ENCODE data around the gene TBC1D10A. TPM values are rescaled to one million over a fixed set of nuclear protein-coding genes. Genes with fewer than 3 reads are reported as not detected.
A peak's percentile ranks its signal among the peaks of the same experiment; 100 is the strongest.

Gene TBC1D10A
- total and polyA plus RNA-seq, 8 donors = 4.0 to 19.4 (median 7.6) TPM

DNA sequence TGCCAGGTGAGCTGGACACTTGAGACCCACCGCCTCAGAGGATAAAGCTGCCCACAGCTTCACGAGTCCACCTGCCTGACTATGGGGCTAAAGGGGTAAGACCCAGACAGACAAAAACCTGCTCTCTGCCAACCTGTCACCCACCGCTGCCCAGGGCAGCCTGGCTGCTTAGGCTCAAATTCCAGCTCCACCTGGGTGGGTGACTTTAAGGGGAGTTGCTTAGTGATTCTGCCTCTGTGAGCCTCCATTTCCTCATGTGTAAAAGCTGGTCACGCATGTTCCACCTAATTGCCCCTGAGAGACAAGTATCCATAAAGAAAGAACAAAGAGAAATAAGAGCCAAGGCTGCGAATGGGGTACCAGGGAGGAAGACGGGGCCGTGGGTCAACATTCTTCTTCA lies 33.7 kb downstream of the TBC1D10A start:
- Histone ChIP-seq H3K27me3 (no peaks in the 10 kb centered on the region), H3K4me1 (peaks cover 10 to 22% (median 22%) of the 10 kb centered on the region in 3 donors), H3K9me3 (no peaks in the 10 kb centered on the region), H3K27ac (no peak overlapping the region), H3K36me3 (peaks cover 0 to 32% (median 3%) of the 10 kb centered on the region in 3 donors), H3K4me3 (no peak overlapping the region)
- 93 to 94% methylated on average over 7 of the region's 7 CpGs for WGBS, 2 donors
- TF ChIP-seq, protein P1, sequence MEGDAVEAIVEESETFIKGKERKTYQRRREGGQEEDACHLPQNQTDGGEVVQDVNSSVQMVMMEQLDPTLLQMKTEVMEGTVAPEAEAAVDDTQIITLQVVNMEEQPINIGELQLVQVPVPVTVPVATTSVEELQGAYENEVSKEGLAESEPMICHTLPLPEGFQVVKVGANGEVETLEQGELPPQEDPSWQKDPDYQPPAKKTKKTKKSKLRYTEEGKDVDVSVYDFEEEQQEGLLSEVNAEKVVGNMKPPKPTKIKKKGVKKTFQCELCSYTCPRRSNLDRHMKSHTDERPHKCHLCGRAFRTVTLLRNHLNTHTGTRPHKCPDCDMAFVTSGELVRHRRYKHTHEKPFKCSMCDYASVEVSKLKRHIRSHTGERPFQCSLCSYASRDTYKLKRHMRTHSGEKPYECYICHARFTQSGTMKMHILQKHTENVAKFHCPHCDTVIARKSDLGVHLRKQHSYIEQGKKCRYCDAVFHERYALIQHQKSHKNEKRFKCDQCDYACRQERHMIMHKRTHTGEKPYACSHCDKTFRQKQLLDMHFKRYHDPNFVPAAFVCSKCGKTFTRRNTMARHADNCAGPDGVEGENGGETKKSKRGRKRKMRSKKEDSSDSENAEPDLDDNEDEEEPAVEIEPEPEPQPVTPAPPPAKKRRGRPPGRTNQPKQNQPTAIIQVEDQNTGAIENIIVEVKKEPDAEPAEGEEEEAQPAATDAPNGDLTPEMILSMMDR (IDR thresholded peaks at IDR 0.05) = no peak
- no peak for ATAC-seq
- FAIRE-seq = no peak
- DNase-seq = no peak
- intact Hi-C loops (cut with DNase I) = no loop called here

DNA sequence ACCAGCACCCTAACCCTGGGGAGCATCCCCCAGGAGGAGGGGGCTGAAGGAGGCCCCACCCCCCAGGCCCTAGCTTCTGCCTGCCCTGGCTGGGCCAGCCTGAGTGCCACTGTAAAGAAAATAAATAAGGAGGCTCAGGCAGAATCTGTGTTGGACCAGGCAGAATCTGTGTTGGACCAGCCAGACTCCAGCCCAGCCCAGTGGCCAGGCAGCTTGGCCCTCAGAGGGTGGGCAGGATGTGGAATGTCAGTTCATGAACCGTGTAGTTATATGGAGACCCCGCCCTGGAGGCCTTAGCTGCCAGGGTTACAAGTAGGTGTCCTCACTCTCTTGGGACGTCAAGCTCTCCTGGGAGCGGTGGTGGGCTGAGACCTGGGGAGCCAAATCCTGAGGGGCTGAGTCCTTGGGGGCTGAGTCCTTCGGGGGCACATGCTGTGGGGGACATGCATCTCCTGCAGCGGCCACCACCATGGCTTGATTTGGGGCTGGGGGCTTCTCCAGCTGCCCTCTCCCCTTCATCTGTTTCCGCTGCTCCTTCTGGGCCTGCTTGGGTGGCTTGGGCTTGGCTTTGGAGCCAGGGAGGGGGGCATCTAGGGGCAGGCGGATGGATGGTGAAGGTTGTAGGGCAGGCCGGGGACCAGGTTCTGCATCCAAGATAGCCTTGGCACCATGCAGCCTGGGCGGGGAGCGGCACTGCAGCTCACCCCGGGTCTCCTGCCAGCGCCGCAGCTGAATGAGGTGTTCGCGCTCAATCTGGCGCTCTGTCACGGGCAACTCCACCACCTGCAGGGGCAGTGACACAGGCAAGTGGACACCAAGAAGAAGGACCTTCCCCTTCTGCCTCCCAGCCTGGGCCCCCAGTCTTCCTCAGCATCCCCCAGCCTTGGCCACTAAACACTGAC lies 34.4 kb downstream of the TBC1D10A start:
- Histone ChIP-seq H3K27ac (peak overlapping the region in 3 of 4 donors; percentile 46 to 80 (median 77)), H3K27me3 (no peaks in the 10 kb centered on the region), H3K9me3 (no peaks in the 10 kb centered on the region), H3K4me1 (peaks cover 10 to 23% (median 22%) of the 10 kb centered on the region in 3 donors), H3K36me3 (peaks cover 0 to 32% (median 3%) of the 10 kb centered on the region in 3 donors), H3K4me3 (no peak overlapping the region)
- ATAC-seq (no peak), DNase-seq (peak in 1 of 6 donors; percentile 31), FAIRE-seq (no peak)
- TF ChIP-seq, protein P1 (IDR thresholded peaks at IDR 0.05) = no peak
- WGBS, 2 donors = 89 to 92% methylated on average over 17 to 18 of the region's 18 CpGs
- intact Hi-C loops (cut with DNase I) = no loop called here

DNA sequence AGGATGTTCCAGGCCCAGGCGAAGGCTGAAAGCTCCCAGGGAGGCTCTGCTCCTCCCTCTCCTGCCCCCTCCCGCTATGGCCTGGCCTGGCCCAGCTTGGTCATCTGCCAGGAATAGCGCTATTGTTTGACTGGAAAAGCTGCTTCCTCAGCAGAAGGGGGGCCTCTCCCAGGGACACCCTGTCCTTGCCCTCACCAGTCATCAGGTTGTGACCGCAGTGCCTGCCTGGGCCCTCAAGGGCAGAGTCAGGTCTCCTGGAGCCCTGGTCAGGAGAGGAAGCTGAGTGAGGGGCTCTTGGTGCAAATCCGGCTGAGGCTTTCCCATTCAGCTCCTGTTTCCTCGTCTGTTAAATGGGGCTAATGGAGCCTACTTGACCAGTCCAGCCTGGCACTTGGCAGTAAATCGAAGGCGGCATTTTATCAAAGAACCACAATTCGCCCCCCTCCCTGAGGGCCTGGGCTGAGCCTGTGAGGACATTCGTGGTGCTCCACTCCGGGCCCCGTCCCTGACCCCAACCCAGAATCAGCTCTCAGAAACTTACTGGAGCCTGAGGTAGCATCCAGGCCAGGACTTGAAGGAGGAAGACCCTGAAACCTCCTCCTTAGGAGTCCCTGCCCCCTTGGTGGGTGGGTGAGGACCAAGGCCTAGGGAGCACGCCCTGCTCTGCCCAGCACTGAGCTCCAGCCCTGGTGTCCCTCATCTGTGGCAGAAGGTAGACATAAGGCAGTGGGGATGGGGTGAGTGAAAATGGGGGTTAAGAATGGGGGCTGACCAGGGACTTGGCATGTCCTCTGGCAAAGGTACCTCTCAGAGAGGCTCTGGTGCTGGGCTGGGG lies 35.5 kb downstream of the TBC1D10A start:
- WGBS, 2 donors = 39 to 40% methylated on average over 13 of the region's 13 CpGs

DNA sequence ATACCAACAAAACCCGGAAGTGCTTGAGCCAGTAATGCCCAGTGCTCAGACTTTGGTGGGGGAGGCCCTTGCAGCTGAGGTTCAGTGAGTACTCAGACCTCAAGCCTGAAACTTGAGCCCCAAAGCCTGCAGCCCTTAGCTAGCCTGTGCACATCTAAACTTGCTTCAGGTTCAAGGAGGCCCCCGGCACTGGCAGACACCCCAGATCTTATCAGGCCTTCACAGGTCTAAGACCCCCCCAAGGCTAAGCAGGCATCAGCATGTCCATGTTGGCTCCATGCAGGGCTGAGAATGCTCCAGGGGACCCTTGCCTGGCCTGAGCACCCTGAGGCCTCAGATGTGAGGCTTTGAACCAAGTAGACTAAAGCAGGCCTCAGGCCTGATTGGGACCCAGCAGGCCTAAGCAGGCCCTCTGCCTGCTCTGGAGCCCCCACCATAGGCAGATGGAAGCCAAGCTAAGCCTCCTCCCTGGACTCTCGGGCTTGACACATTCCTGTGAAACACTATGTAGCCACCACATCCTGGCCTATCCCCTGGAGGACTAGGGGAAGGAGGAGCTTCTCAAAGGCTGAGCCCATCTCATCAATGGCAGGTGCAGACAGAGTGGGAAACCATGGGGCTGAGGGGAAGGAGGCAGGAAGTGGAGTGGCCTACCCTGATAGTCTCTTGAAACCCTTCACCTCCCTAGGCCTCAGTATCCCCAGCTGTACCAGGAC lies 36.2 kb downstream of the TBC1D10A start:
- Histone ChIP-seq H3K27ac (peak overlapping the region; percentile 46 to 80 (median 76)), H3K36me3 (peaks cover 0 to 25% (median 3%) of the 10 kb centered on the region in 3 donors), H3K4me3 (peak overlapping the region in 1 of 4 donors; percentile 96), H3K9me3 (no peaks in the 10 kb centered on the region), H3K27me3 (no peaks in the 10 kb centered on the region), H3K4me1 (peaks cover 10 to 23% (median 22%) of the 10 kb centered on the region in 3 donors)
- WGBS, 2 donors = 44 to 58% methylated on average over 3 of the region's 3 CpGs
- TF ChIP-seq, protein P1 (IDR thresholded peaks at IDR 0.05) = no peak
- intact Hi-C loops (cut with DNase I) = no loop called here
- DNase-seq (peak in 1 of 6 donors; percentile 74), ATAC-seq (peak in 3 of 4 donors; percentile 0), FAIRE-seq (no peak)

More for the DNA sequence above, 35.5 kb downstream of the TBC1D10A start:
- Histone ChIP-seq H3K4me1 (peaks cover 10 to 23% (median 22%) of the 10 kb centered on the region in 3 donors), H3K27ac (peak overlapping the region; percentile 46 to 80 (median 76)), H3K36me3 (peaks cover 0 to 25% (median 3%) of the 10 kb centered on the region in 3 donors), H3K9me3 (no peaks in the 10 kb centered on the region), H3K4me3 (no peak overlapping the region), H3K27me3 (no peaks in the 10 kb centered on the region)
- TF ChIP-seq, protein P1 (IDR thresholded peaks at IDR 0.05) = no peak
- peak; percentile 22 to 44 (median 26) for ATAC-seq
- peak; percentile 82 to 92 (median 84) for DNase-seq
- no peak for FAIRE-seq
- intact Hi-C loops (cut with DNase I) = no loop called here

Measured in pancreas (tissue), 10 donors.